Activated CD8-positive, alpha-beta memory T cell treated with anti-CD3 and anti-CD28 coated beads for 48 hours (primary cell): Measurements from ENCODE around the gene CTSD.

Experiments used
- DNase-seq, 3 experiments: peaks; one replicate each; pipeline ENCODE4 v3.0.0-alpha.2; 2020; ENCODE audit warnings: low read depth in 2 of 3, low spot score in 2 of 3

CTSD gene

DNA sequence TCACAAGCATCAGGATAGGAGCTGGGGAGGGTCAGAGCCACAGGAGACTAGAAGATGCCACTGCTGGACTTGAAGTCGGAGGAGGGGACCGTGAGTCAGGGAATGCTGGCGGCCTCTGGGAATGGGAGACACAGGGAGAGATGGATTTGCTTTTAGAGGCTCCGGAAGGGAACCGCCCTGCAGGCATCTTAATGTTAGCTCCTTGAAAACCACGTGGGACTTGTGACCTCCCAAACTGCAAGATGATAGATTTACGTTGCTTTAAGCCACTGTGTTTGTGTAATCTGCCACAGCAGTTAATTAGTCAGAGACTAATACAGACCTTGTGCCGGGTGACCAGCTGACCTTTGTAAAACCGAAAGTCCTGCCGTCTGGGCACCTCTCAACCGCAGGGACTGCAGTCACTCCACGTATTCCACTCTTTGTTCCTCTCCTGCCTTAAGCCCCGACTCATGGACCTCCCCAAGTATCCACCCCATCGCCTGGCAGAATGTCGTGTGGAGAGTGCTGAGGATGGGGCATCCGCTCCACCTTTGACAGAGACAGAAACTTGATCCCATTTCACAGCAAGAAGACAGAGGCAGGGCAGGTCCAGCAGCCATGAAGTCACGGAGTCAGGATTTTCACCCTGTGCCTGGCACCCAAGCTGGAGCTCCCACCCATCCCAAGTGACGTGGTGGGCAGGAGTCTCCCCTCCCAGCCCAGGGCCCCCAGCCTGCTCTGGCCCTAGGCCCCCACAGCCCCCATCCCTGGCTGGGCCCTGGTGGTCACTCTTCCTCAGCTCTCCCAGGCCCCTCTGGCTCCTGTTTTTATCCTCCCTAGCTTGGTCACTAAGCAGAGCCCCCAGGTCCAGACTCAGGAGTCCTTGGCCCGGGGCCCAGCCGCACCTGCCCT, 19.4 kb upstream of the CTSD start:
- no peak for DNase-seq

DNA sequence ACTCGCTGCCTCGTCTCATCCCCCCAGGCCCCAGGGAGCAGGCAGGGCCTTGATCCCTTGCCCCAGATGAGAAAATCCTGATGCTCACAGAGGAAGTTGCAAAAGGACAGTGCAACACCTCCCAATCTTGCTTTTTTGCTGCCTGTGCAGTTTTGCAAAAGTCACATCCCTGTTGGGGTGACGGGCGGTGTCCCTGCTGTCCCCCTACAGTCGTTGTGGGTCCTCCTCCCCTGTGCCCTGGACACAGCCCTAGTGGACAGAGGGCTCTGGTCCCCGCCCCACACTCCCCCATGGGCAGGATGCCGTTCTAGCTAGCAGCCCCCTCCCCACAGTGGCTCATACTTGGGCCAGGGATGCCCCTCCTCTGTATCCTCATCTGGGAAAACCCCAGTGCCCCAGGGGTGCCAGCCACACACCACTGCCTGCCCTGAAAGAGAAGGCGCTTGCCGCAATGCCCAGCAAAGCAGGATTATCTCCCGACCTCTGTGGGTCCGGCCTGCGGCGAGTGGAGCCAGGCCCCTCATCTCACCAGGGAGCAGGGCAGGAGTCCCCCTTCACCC, 18.4 kb upstream of the CTSD start:
- DNase-seq: no peak

- DNase-seq: no peak
These were observed 17.9 kb upstream of the CTSD start for GRCh38 chr11:1781593-1781975.

DNA sequence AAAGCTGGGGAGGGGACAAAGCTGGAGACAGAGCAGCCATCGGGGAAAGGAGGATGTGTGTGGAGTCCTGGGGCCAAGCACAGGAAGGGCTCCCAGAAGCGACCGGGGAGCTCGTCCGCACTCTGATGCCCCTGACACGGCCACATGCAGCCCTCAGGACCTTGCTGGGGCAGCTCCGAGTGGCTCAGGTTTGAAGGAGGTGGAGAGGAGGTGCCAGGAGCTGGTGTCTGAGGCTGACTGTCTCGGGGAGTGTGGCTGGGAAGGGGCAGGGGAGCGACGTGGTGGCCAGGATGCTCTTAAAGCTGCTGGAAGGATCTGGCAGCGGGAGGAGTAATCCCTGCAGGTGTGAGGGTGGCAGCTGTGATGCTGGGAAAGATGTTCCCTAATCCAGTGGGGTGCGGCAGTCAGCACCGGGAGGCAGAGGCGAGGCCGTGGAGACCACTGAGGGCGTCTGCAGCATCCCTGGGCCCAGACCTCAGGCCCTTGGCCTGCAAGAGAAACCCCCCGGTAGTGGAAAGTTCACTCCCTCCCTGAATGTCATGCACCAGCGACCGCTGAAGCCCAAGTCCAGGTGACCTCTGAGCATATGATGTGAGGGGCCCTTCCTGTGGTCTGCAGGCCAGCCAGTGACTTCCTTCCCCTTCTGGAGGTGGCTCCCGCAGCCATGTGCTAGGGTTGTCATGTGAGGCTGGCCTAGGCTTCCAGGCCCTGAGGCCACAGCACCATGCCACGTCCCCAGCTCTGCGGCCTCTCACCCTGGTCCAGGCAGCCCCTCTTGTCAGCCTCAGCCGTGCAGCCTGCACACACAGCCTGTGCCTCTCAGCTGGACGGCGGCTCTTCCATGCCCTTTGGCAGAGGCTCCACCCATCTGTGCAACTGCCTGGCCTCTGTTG, 17.2 kb upstream of the CTSD start:
- no peak for DNase-seq

- DNase-seq: no peak
These were observed 16.3 kb upstream of the CTSD start for GRCh38 chr11:1779806-1780699.

DNA sequence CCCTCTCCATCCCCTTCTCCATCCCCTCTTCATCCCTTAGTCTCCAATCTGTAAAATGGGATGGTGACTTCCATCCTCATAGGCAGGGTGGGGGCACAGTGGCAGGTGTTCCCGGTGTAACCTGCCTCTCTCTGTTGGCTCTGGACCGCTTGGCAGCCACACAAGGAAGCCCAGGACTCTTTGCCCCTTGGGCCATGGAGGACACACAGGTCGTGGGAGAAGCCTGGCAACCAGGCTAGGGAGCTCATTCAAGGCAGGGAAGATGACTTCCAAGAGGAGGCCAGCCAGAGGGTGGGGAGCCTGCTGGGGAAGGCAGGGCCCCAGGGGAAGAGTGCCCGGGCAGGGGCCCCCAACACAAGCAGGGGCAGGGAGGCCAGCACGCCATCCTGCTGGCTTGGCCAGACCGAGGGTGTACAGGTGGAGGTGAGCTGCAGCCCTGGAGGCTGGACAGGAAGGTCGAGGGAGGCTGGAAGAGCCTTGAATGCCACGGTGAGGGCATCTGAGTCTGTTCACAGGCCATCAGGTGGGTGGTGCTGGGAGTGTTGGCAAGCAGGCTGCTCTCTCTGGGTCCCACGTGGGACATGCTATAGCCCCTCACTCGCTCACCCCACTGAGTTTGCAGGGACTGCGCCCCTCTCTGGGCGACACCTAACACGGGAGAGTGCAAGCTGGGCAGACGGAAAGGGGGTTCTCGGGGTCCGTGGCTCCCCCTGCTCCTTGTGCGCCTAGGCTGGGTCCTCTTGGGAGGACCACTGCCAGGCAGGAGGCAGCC, 15.5 kb upstream of the CTSD start:
- DNase-seq: no peak

- no peak for DNase-seq
These were observed 14.6 kb upstream of the CTSD start for GRCh38 chr11:1778141-1778911.

DNA sequence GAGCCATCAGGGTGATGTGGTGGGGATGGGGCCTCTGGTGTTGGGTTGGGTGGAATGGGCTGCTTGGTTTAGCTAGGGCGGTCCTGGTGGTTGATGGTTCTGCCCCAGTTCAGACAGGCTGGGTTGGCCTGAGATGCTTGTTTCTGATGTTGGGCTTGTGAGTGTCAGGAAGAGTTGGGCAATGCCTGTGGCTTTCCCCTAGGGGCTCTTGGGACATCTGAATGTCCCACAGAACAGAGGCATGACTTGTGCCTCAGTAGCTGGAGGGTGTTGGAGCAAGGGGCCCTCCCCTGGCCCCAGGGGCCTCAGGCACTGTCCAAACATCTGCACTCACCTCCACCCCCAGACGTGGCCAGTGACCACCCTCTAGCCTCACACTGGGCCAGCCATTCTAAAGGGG, 14.0 kb upstream of the CTSD start:
- DNase-seq: no peak

- DNase-seq: no peak
These were observed 13.4 kb upstream of the CTSD start for GRCh38 chr11:1776944-1777715.

- DNase-seq: no peak
These were observed 12.7 kb upstream of the CTSD start for GRCh38 chr11:1776331-1776851.

DNA sequence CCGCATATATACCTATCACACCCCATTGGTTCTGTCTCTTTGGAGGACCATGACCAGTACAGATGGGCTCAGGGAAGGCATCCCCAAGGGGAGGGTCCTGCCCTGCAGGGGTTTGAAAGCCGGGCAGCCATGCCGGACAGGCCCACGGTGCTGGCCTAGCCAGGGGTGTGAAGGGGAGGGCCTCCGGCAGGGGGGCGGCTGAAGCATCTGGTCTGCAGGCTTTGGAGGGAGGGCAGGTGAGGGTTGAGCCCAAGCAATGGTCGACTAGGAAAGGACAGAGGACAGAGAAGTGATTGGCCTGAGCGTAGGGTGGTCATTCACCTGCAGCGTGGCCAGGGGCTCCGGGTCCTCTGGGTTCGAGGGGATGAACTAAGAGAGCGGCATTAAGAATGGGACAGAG, 11.2 kb upstream of the CTSD start:
- no peak for DNase-seq

- no peak for DNase-seq
These were observed 10.3 kb upstream of the CTSD start for GRCh38 chr11:1773994-1774550.

GRCh38 chr11:1773131-1773993, 9.6 kb upstream of the CTSD start:
- DNase-seq: no peak

DNA sequence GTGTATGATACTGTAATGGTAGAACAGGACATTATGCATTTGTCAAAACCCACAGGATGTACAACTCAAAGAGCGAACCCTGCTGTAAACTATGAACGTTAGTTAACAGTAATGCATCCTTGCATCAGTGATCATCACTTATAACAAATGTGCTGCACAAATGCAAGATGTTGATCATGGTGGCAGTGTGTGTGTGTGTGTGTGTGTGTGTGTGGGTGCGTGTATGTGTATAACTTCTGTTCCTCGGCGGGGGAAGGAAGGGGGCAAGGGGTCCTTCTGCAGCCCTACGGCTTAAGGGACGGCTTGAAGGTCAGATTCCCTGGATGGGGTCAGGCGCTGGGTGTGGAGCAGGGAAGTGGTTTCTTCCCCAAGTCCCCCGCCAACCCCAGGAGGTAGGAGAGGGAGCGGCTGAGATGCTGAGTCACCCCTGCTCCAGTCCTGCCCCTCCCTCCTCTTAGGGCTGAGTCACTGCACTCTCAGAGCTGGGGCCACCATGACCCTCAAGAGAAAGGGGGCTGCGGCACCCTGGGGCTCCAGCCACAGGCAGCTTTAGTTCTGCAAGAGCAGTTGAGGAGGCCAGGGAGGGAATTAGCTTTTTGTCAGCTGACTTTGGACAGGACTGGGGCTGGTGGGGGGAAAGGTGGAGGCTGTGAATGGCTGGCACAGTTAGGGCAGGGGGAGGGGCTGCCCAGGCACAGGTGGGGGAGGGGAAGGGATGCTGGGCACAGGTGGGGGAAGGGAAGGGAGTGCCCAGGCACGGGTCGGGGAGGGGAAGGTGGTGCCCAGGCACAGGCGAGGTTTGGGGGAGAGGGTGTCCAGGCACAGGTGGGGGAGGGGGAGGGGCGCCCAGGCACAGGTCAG, 8.8 kb upstream of the CTSD start:
- DNase-seq: no peak

- DNase-seq: no peak
These were observed 8.0 kb upstream of the CTSD start for GRCh38 chr11:1771700-1772099.

GRCh38 chr11:1771273-1771672, 7.5 kb upstream of the CTSD start:
- DNase-seq: no peak
